Measurements from ENCODE around the gene LRRC18. TPM values are rescaled to one million over a fixed set of nuclear protein-coding genes. Genes with fewer than 3 reads are reported as not detected.
A peak's percentile ranks its signal among the peaks of the same experiment; 100 is the strongest.

The LRRC18 gene
- total RNA-seq, 1 donor from 2014 or later, result 3.3 TPM

DNA sequence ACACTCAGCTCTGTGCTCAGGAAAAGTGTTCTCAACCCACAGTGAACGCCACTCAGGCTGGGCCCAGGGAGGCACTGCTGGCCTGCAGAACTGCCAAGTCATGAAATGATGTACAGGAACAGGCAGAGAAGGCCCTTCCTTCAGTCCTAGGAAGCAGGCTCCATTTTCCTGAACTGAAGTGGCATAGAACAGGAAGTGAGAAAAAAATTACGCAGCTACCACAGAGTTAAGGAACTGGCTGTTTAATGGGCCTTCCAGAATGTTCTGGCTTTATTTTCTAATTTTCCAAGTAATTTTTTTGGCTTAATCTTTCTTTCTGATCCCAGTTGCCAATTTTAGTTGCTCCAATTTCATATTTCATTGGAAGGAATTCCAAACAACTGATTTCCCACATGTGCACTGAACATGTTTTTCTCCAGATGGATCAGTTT lies 39.3 kb downstream of the LRRC18 start:
- no peak for DNase-seq
- peak; percentile 36 to 54 for ATAC-seq
- no peaks in the 10 kb centered on the region for H3K9me3 ChIP-seq
- peaks cover 16% of the 10 kb centered on the region for H3K4me1 ChIP-seq
- H3K36me3 ChIP-seq, result peaks cover 9% of the 10 kb centered on the region
- TF ChIP-seq CTCF (IDR thresholded peaks at IDR 0.05), result no peak
- no peaks in the 10 kb centered on the region for H3K27me3 ChIP-seq (ENCODE audit: low read depth)
- H3K27ac ChIP-seq, result peak overlapping the region; percentile 68
- no peak overlapping the region for H3K4me3 ChIP-seq
- intact Hi-C loops (cut with DNase I), result no loop called here

DNA sequence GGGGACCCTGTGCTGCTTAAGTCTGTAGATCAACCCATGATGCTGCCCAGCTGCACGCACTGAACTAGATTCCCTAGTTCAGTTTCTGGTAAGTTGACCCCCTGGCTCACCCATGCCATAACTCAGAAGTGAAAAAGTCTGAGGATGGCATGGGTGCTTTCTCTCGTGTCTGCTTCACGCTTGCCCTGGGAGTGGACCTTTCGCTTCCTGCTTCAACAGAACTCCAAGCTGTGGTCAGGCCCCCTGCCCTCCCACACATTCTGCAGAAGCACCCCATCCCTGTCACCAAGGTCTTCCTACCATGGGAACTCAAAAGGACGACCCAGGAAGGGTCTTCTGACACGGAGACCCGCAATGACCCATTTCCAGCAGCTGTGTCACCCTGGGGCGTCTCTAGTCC lies 39.9 kb downstream of the LRRC18 start:
- no peak overlapping the region for H3K4me3 ChIP-seq
- TF ChIP-seq CTCF (IDR thresholded peaks at IDR 0.05), result no peak
- H3K4me1 ChIP-seq, result peaks cover 16% of the 10 kb centered on the region
- intact Hi-C loops (cut with DNase I), result no loop called here
- peaks cover 9% of the 10 kb centered on the region for H3K36me3 ChIP-seq
- H3K27me3 ChIP-seq (ENCODE audit: low read depth), result no peaks in the 10 kb centered on the region
- no peaks in the 10 kb centered on the region for H3K9me3 ChIP-seq
- peak overlapping the region; percentile 68 for H3K27ac ChIP-seq
- ATAC-seq (no peak), DNase-seq (no peak)

GRCh38 chr10:48898426-48898825 lies 41.2 kb downstream of the LRRC18 start:
- Histone ChIP-seq H3K4me1 (peaks cover 16% of the 10 kb centered on the region), H3K4me3 (no peak overlapping the region), H3K9me3 (no peaks in the 10 kb centered on the region), H3K27me3 (ENCODE audit: low read depth) (no peaks in the 10 kb centered on the region), H3K36me3 (peaks cover 9% of the 10 kb centered on the region), H3K27ac (no peak overlapping the region)
- ATAC-seq (no peak), DNase-seq (no peak)
- no peak for TF ChIP-seq CTCF (IDR thresholded peaks at IDR 0.05)
- intact Hi-C loops (cut with DNase I), result no loop called here

DNA sequence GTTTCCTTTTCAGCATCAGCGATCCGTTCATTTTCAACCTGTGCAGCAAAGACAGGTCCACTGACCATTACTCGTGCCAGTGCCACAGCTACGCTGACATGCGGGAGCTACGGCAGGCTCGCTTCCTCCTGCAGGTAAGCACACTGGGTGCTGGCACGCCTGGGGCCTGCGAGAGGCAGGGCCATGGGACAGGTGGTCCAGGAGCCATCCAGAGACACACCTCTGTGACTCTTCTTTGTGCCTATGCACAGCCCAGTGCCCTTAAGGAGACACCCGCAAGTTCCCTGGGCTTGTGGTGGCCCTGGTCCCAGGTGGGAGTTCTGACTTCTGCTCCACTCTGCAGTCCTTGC lies 42.2 kb downstream of the LRRC18 start:
- Histone ChIP-seq H3K9me3 (no peaks in the 10 kb centered on the region), H3K4me3 (no peak overlapping the region), H3K4me1 (peaks cover 16% of the 10 kb centered on the region), H3K36me3 (peaks cover 9% of the 10 kb centered on the region), H3K27ac (no peak overlapping the region), H3K27me3 (ENCODE audit: low read depth) (no peaks in the 10 kb centered on the region)
- TF ChIP-seq CTCF (IDR thresholded peaks at IDR 0.05), result no peak
- intact Hi-C loops (cut with DNase I), result no loop called here
- no peak for DNase-seq
- ATAC-seq, result no peak

DNA sequence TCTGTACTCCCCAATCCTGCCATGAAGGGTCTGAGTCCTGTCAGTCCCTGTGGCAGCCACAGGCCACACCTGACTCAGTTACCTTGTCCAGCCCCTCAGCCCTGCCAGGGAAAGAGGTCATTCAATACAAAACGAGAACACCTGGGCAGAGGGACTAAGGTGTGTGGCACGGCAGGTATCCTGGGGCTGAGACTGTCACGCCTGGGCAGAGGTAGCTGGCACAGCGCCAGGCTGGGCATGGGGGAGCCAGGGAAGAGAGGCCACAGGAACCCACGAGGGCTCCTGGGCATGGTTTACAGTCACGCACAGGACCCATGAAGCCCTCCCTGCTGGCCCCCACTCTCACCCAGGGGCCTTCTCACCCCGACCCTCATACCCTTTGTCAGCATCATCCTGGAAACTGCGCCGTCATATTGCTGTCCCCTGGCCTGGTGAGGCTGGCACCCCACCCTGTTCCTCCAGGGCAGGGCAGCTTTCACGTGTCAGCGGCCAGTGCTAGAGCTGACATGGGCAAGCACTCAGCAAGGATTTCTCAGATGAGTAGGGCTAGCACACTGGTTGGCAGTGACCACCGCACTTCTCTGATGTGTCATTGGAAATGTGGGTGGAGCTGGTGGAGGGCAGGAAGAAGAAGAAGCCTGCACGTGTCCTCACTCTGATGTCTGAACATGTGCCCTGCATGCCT lies 42.7 kb downstream of the LRRC18 start:
- DNase-seq, result no peak
- no peak overlapping the region for H3K4me3 ChIP-seq
- no peak for ATAC-seq
- H3K36me3 ChIP-seq, result peaks cover 9% of the 10 kb centered on the region
- no peaks in the 10 kb centered on the region for H3K27me3 ChIP-seq (ENCODE audit: low read depth)
- intact Hi-C loops (cut with DNase I), result no loop called here
- no peaks in the 10 kb centered on the region for H3K9me3 ChIP-seq
- TF ChIP-seq CTCF (IDR thresholded peaks at IDR 0.05), result no peak
- peak overlapping the region; percentile 37 for H3K27ac ChIP-seq
- H3K4me1 ChIP-seq, result peaks cover 20% of the 10 kb centered on the region

Data from lower lobe of right lung (tissue), 2 donors.